HL-60 (cell line): Measurements from ENCODE around the gene TNFAIP2.

Source experiments
- POLR2AphosphoS5 ChIP-seq: IDR thresholded peaks from 2 replicates; pipeline ENCODE4 v1.6.1; 2012; ENCODE audit warnings: low read depth
- SPI1 ChIP-seq: IDR thresholded peaks from 2 replicates; pipeline ENCODE4 v1.6.1; 2012; ENCODE audit warnings: low read depth, mild to moderate bottlenecking, borderline replicate concordance
- TF ChIP-seq, protein P1 (sequence below): IDR thresholded peaks from 2 replicates; pipeline ENCODE4 v1.6.1; 2012; ENCODE audit warnings: low read depth; ENCODE audit not compliant: insufficient replicate concordance
- TF ChIP-seq, protein P2 (sequence below): IDR thresholded peaks from one replicate; pipeline ENCODE4 v1.5.1; 2011; ENCODE audit warnings: low read length, control low read depth, inconsistent platforms; ENCODE audit not compliant: insufficient read depth

DNA sequence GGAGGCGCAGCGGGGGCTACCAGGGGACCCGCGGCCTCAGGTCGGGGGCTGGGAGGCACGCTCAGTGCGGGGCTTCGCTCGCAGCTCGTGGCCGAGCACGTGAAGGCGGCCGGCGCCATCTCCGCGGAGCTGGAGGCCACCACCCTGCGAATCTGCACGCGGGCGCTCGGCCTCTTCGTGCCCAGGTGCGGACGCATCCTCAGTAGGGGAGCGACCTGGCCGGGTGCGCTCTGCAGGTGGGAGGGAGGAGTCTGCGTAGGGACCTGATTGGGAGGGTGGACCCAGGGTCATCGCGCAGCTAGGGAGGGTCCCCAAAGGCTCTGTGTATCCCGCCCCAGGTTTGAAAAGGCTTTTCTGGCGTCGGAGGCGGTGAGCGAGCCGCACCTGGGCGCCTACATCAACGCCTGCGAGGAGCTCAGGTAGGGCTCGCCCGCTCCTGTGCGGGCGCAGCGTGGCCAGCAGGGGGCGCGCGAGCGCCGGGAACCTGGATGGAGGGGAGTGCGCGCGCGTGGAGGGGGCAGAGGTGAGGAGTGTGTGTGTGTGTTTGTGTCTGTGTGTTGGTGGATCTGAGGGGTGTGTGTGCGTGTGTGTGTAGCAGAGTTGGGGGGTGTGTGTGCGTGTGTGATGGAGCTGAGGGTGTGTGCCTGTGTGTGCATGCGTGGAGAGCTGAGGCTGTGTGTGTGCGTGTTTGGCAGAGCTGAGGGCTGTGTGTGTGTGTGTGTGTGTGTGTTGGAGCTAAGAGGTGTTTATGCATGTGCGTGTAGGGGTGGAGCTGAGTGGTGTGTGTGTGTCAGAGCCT lies 18.4 kb upstream of the TNFAIP2 start:
- TF ChIP-seq, protein P1, sequence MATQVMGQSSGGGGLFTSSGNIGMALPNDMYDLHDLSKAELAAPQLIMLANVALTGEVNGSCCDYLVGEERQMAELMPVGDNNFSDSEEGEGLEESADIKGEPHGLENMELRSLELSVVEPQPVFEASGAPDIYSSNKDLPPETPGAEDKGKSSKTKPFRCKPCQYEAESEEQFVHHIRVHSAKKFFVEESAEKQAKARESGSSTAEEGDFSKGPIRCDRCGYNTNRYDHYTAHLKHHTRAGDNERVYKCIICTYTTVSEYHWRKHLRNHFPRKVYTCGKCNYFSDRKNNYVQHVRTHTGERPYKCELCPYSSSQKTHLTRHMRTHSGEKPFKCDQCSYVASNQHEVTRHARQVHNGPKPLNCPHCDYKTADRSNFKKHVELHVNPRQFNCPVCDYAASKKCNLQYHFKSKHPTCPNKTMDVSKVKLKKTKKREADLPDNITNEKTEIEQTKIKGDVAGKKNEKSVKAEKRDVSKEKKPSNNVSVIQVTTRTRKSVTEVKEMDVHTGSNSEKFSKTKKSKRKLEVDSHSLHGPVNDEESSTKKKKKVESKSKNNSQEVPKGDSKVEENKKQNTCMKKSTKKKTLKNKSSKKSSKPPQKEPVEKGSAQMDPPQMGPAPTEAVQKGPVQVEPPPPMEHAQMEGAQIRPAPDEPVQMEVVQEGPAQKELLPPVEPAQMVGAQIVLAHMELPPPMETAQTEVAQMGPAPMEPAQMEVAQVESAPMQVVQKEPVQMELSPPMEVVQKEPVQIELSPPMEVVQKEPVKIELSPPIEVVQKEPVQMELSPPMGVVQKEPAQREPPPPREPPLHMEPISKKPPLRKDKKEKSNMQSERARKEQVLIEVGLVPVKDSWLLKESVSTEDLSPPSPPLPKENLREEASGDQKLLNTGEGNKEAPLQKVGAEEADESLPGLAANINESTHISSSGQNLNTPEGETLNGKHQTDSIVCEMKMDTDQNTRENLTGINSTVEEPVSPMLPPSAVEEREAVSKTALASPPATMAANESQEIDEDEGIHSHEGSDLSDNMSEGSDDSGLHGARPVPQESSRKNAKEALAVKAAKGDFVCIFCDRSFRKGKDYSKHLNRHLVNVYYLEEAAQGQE = no peak
- TF ChIP-seq, protein P2, sequence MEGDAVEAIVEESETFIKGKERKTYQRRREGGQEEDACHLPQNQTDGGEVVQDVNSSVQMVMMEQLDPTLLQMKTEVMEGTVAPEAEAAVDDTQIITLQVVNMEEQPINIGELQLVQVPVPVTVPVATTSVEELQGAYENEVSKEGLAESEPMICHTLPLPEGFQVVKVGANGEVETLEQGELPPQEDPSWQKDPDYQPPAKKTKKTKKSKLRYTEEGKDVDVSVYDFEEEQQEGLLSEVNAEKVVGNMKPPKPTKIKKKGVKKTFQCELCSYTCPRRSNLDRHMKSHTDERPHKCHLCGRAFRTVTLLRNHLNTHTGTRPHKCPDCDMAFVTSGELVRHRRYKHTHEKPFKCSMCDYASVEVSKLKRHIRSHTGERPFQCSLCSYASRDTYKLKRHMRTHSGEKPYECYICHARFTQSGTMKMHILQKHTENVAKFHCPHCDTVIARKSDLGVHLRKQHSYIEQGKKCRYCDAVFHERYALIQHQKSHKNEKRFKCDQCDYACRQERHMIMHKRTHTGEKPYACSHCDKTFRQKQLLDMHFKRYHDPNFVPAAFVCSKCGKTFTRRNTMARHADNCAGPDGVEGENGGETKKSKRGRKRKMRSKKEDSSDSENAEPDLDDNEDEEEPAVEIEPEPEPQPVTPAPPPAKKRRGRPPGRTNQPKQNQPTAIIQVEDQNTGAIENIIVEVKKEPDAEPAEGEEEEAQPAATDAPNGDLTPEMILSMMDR = peak; percentile 90
- no peak for TF ChIP-seq POLR2AphosphoS5
- no peak for TF ChIP-seq SPI1
